Kidney epithelial cell (primary cell): Measurements from ENCODE around the gene RPUSD4. TPM values are rescaled to one million over a fixed set of nuclear protein-coding genes. Genes with fewer than 3 reads are reported as not detected.

Experiments
- DNase-seq: peaks from one replicate; pipeline ENCODE4 v3.0.0-alpha.2; 2010; ENCODE audit warnings: low read depth
- H3K27me3 ChIP-seq: 2 replicates; pipeline ENCODE4 v1.6.0; 2011; ENCODE audit warnings: low read length; ENCODE audit not compliant: control insufficient read depth, insufficient read depth
- H3K36me3 ChIP-seq: 2 replicates; pipeline ENCODE4 v1.5.1; 2011; ENCODE audit warnings: low read length; ENCODE audit not compliant: control insufficient read depth, insufficient read depth
- H3K4me3 ChIP-seq: 2 replicates; pipeline ENCODE4 v1.5.1; 2011; ENCODE audit warnings: low read depth, mild to moderate bottlenecking, control low read depth, low read length
- total RNA-seq: library from RNA; depleted of rRNA; stranded (reverse); fragments of >200 nt; gene quantifications from 2 replicates; pipeline ENCODE4 v1.2.3, GENCODE V29; 2015
- TF ChIP-seq, protein P1 (sequence below): IDR thresholded peaks from 2 replicates; pipeline ENCODE4 v1.5.1; 2011; ENCODE audit warnings: mild to moderate bottlenecking, moderate library complexity, low read length, control low read depth, inconsistent platforms; ENCODE audit not compliant: insufficient read depth, poor library complexity, severe bottlenecking

The RPUSD4 gene
- total RNA-seq, 1 donor from 2014 or later: 25.5 TPM

DNA sequence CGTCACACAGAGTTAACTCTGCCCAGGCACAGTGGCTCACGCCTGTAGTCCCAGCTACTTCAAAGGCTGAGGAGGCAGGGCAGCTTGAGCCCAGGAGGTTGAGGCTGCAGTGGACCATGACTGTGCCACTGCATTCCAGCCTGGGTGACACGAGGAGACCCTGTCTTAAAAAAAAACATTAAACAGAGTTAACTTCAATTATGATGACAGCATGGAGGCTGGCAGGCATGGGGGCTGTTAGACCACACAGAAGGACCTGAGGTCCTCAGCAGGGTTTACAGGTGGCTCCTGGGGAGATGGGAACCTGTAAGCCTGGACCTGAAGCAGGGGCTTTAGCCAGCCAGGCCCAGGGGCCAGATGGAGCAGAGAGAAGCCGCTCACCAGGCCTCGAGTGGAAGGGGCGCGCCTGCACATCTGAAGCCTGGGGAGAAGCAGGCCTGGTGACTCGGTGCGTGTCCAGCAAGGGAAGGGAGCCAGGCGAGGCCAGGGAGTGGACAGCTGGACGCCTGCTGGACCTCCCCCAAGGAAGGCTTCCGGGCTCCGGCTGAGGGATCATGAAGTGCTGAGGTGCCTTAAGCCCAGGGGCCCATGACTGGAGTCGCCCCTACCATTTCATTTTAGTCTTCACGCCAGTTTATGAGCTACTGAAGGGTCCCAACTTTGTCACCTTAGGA lies 25.3 kb downstream of the RPUSD4 start:
- H3K27me3 ChIP-seq: no peaks in the 10 kb centered on the region
- TF ChIP-seq, protein P1, sequence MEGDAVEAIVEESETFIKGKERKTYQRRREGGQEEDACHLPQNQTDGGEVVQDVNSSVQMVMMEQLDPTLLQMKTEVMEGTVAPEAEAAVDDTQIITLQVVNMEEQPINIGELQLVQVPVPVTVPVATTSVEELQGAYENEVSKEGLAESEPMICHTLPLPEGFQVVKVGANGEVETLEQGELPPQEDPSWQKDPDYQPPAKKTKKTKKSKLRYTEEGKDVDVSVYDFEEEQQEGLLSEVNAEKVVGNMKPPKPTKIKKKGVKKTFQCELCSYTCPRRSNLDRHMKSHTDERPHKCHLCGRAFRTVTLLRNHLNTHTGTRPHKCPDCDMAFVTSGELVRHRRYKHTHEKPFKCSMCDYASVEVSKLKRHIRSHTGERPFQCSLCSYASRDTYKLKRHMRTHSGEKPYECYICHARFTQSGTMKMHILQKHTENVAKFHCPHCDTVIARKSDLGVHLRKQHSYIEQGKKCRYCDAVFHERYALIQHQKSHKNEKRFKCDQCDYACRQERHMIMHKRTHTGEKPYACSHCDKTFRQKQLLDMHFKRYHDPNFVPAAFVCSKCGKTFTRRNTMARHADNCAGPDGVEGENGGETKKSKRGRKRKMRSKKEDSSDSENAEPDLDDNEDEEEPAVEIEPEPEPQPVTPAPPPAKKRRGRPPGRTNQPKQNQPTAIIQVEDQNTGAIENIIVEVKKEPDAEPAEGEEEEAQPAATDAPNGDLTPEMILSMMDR: no peak
- no peak for DNase-seq
- no peak overlapping the region for H3K4me3 ChIP-seq
- no peaks in the 10 kb centered on the region for H3K36me3 ChIP-seq

DNA sequence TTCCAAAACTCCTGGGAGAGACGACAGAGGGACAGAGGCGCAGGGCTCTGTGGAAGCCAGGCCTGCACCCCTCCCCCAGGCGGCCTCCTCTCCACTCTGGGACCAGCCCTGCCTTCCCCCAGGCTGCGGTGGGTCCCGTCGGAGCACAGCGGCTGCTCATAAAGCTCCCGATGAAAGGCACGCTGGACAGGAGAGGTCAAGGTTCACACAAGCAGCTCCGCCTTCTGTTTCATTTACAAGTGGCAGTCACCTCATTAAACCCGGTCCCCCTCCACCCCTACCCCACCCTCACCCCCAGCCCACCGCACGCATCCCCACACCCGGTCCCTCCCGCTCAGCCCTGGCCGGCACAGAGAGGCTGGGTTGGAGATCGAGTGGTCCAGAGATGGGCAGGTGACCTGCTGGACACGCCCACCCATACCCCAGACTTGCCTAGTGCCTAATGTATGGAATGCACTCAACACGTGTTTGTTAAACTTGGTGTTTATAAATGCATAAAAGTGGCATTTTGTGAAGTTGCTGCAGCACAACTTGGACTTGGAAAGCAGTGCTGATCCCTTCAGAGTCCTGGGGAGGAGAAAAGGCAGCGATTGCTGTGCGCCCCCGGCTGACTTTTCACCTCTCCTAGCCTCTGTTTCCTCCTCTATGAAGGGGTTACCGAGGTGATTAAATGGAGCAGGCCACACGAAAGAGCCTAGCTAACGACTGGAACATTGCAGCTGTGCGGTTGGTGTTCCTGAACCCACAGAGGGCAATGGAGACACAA lies 26.0 kb downstream of the RPUSD4 start:
- H3K27me3 ChIP-seq: no peaks in the 10 kb centered on the region
- TF ChIP-seq, protein P1: no peak
- no peak for DNase-seq
- no peaks in the 10 kb centered on the region for H3K36me3 ChIP-seq
- no peak overlapping the region for H3K4me3 ChIP-seq

DNA sequence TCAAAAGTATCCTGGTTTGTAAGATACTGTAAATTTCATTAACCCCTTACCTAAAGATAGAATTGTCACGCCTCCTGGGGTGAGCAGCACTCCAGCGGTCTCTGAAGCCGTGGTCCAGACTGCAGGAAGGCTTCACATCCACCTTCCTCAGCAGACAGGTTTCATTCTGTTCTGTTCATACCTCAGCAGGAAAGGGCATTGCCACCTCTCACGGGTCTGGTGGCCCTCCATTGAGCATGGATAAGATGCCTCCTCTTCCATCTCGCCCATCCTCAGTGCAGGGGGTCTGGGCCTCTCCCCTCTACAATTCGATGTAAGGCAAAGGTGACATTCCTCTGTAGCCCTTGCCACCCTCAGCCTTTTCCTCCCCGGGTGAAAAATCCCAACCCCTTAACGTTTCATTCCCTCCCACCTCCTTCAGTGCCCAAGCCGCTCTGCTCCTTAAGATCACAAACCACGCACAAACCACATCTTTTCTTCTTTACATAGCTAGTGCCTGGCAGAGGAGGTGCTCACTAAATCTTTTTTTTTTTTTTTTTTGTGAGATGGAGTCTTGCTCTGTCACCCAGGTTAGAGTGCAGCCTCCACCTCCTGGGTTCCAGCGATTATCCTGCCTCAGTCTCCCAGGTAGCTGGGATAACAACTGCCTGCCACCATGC lies 28.5 kb downstream of the RPUSD4 start:
- H3K36me3 ChIP-seq: no peaks in the 10 kb centered on the region
- no peaks in the 10 kb centered on the region for H3K27me3 ChIP-seq
- H3K4me3 ChIP-seq: no peak overlapping the region
- TF ChIP-seq, protein P1: no peak
- DNase-seq: no peak

DNA sequence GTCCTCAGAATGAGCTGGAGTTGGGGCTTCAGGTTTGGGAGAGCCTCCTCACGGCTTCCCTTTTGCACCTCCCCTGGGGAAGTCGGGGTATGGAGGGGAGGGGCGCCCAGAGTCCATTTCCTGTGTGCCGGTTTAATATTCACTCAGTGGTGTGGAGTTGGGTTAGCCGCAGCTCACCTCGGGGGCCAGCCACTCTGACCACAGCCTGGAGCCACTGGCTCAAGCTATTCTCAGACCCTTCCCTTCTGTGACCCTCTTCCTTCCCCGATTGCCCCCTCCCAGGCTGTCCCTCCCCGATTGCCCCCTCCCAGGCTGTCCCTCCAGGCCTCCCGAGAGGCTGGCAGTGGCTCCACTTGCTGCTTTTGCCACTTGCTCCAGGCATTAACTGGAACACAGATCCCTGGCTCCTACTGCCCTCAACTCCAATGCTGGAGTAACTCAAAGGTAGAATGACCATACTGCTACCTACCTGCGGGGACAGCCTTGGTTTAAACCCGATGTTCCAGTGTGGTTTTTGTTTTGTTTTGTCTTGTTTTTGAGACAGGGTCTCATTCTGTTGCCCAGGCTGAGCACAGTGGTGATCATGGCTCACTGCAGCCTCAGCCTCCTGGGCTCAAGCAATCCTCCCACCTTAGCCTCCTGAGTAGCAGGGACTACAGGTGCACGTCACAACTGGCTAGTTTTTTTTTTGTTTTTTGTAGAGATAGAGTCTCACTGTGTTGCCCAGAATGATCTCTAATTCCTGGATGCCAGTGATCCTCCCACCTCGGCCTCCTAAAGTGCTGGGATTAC lies 29.3 kb downstream of the RPUSD4 start:
- TF ChIP-seq, protein P1: no peak
- Histone ChIP-seq H3K4me3 (no peak overlapping the region), H3K36me3 (no peaks in the 10 kb centered on the region), H3K27me3 (no peaks in the 10 kb centered on the region)
- DNase-seq: no peak

DNA sequence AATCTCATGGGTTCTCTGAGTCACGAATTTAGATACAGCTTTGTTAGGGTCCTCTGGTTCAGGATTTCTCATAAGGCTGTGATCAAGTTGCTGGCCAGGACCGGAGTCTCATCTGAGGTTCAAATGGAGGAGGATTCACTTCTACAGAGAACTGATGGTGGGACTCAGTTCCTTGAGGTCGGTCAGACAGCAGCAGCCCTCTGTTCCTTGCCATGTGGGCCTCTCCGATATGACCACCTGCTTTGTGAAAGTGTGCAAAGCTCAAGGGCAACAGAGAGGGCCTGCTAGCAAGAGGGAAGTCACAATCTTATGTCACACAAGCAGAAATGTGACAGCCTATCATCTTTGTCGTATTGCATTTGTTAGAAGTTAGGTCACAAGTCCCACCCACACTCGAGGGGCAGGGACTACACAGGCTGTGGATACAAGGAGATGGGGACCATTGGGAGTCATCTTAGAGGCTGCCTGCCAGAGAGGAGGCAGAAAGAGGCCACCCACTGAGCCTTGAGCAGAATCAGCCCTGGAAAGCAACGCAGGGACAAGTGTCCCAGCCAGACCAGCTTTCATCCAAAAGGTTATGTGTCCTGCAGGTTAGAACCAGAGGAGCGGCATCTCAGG lies 34.5 kb downstream of the RPUSD4 start:
- Histone ChIP-seq H3K27me3 (no peaks in the 10 kb centered on the region), H3K36me3 (no peaks in the 10 kb centered on the region), H3K4me3 (no peak overlapping the region)
- DNase-seq: no peak
- TF ChIP-seq, protein P1: no peak
